Endothelial cell (in vitro differentiated cells): Measurements from ENCODE around the gene ALDH1B1. TPM values are rescaled to one million over a fixed set of nuclear protein-coding genes. Genes with fewer than 3 reads are reported as not detected.

Experiments
- DNase-seq: peaks from one replicate; pipeline ENCODE4 v3.0.0; 2021; ENCODE audit warnings: low spot score
- H3K27ac Mint-ChIP-seq: one replicate; pipeline ENCODE4 v1.8.0; 2021; ENCODE audit warnings: mixed read lengths, inconsistent platforms; ENCODE audit not compliant: unreplicated experiment
- H3K27me3 Mint-ChIP-seq: one replicate; pipeline ENCODE4 v1.8.0; 2021; ENCODE audit warnings: mild to moderate bottlenecking, moderate library complexity, mixed read lengths, inconsistent platforms; ENCODE audit not compliant: unreplicated experiment
- H3K36me3 Mint-ChIP-seq: one replicate; pipeline ENCODE4 v1.8.0; 2021; ENCODE audit warnings: mild to moderate bottlenecking, low read depth, mixed read lengths, inconsistent platforms; ENCODE audit not compliant: unreplicated experiment
- H3K4me1 Mint-ChIP-seq: one replicate; pipeline ENCODE4 v1.8.0; 2021; ENCODE audit warnings: mild to moderate bottlenecking, mixed read lengths, inconsistent platforms; ENCODE audit not compliant: unreplicated experiment
- H3K4me3 Mint-ChIP-seq: one replicate; pipeline ENCODE4 v1.8.0; 2021; ENCODE audit warnings: mild to moderate bottlenecking, mixed read lengths, inconsistent platforms; ENCODE audit not compliant: unreplicated experiment
- H3K9me3 Mint-ChIP-seq: one replicate; pipeline ENCODE4 v1.8.0; 2021; ENCODE audit warnings: mixed read lengths, inconsistent platforms; ENCODE audit not compliant: unreplicated experiment
- CTCF ChIP-seq: fragments of 200-600 bp; sonication (generic); IDR thresholded peaks from one replicate; pipeline ENCODE4 v1.5.0; 2021; ENCODE audit warnings: antibody characterized with exemption; ENCODE audit not compliant: unreplicated experiment
- total RNA-seq: library from RNA; stranded (reverse); fragmentation: NEBNext Ultra II Directional; extraction: Animal tissue kit (Norgen Biotek cat#: 25700); gene quantifications from one replicate; pipeline ENCODE4 v1.2.1, GENCODE V29; 2021; ENCODE audit not compliant: unreplicated experiment

Gene ALDH1B1
- total RNA-seq, 1 donor from 2014 or later = 18.7 TPM

- no peak for TF ChIP-seq CTCF
- Mint-ChIP-seq H3K9me3 (no peaks in the 10 kb centered on the region), H3K4me1 (peaks cover 9% of the 10 kb centered on the region), H3K27me3 (peaks cover 2% of the 10 kb centered on the region), H3K27ac (no peak overlapping the region), H3K36me3 (no peaks in the 10 kb centered on the region), H3K4me3 (no peak overlapping the region)
- no peak for DNase-seq
Measured at GRCh38 chr9:38357350-38358114, 35.0 kb upstream of the ALDH1B1 start.

- Mint-ChIP-seq H3K36me3 (no peaks in the 10 kb centered on the region), H3K27me3 (peaks cover 2% of the 10 kb centered on the region), H3K4me1 (peaks cover 9% of the 10 kb centered on the region), H3K27ac (no peak overlapping the region), H3K9me3 (no peaks in the 10 kb centered on the region), H3K4me3 (no peak overlapping the region)
- TF ChIP-seq CTCF = no peak
- no peak for DNase-seq
Measured at GRCh38 chr9:38358390-38359296, 33.9 kb upstream of the ALDH1B1 start.

- Mint-ChIP-seq H3K4me1 (peaks cover 9% of the 10 kb centered on the region), H3K36me3 (no peaks in the 10 kb centered on the region), H3K4me3 (no peak overlapping the region), H3K27ac (no peak overlapping the region), H3K9me3 (no peaks in the 10 kb centered on the region), H3K27me3 (peaks cover 2% of the 10 kb centered on the region)
- no peak for DNase-seq
- TF ChIP-seq CTCF = no peak
Measured at GRCh38 chr9:38359297-38359653, 33.2 kb upstream of the ALDH1B1 start.

- H3K4me1 Mint-ChIP-seq = peaks cover 9% of the 10 kb centered on the region
- H3K4me3 Mint-ChIP-seq = no peak overlapping the region
- no peak overlapping the region for H3K27ac Mint-ChIP-seq
- H3K9me3 Mint-ChIP-seq = no peaks in the 10 kb centered on the region
- no peak for TF ChIP-seq CTCF
- H3K36me3 Mint-ChIP-seq = no peaks in the 10 kb centered on the region
- H3K27me3 Mint-ChIP-seq = peaks cover 2% of the 10 kb centered on the region
- no peak for DNase-seq
Measured at GRCh38 chr9:38359689-38360385, 32.7 kb upstream of the ALDH1B1 start.
